ENCODE measurements around the gene TMEM258. TPM values are rescaled to one million over a fixed set of nuclear protein-coding genes. Genes with fewer than 3 reads are reported as not detected.

TMEM258 gene
- total and polyA plus RNA-seq, 4 donors = 43.9 to 229 (median 163) TPM

GRCh38 chr11:61769169-61769920, 23.1 kb downstream of the TMEM258 start:
- peaks cover 0 to 35% (median 10%) of the 10 kb centered on the region in 5 donors for H3K4me1 ChIP-seq (ENCODE audit: control insufficient read depth in 5 of 5, insufficient read depth in 5 of 5, low read length in 5 of 5)
- ATAC-seq (ENCODE audit: insufficient read depth, low FRiP score) (no peak), DNase-seq (peak; percentile 70 to 75 (median 71))
- H3K36me3 ChIP-seq (ENCODE audit: control insufficient read depth in 4 of 4, insufficient read depth in 4 of 4, low read length in 4 of 4) = no peaks in the 10 kb centered on the region
- H3K9me3 ChIP-seq (ENCODE audit: control insufficient read depth in 4 of 4, insufficient read depth in 3 of 4, low read length in 3 of 4) = no peaks in the 10 kb centered on the region
- 68 to 78% methylated on average over 33 of the region's 33 CpGs for WGBS, 2 donors
- H3K27ac ChIP-seq (ENCODE audit: low read depth in 1 of 2, low read length in 1 of 2) = peak overlapping the region in 1 of 2 donors; percentile 52
- H3K4me3 ChIP-seq = no peak overlapping the region
- no peaks in the 10 kb centered on the region for H3K27me3 ChIP-seq (ENCODE audit: control insufficient read depth in 3 of 3, insufficient read depth in 3 of 3, low read length in 2 of 3)
- peak overlapping the region in 1 of 2 donors; percentile 16 for H3K9ac ChIP-seq (ENCODE audit: insufficient read depth in 1 of 2, low read length in 2 of 2)
- TF ChIP-seq CTCF (IDR thresholded peaks at IDR 0.05; ENCODE audit: control extremely low read depth, extremely low read depth) = no peak

GRCh38 chr11:61768376-61769076, 23.9 kb downstream of the TMEM258 start:
- DNase-seq = no peak
- Histone ChIP-seq H3K27me3 (ENCODE audit: control insufficient read depth in 3 of 3, insufficient read depth in 3 of 3, low read length in 2 of 3) (no peaks in the 10 kb centered on the region), H3K27ac (ENCODE audit: low read depth in 1 of 2, low read length in 1 of 2) (peak overlapping the region in 1 of 2 donors; percentile 52), H3K9ac (ENCODE audit: insufficient read depth in 1 of 2, low read length in 2 of 2) (peak overlapping the region in 1 of 2 donors; percentile 16), H3K36me3 (ENCODE audit: control insufficient read depth in 4 of 4, insufficient read depth in 4 of 4, low read length in 4 of 4) (no peaks in the 10 kb centered on the region), H3K4me3 (no peak overlapping the region), H3K4me1 (ENCODE audit: control insufficient read depth in 5 of 5, insufficient read depth in 5 of 5, low read length in 5 of 5) (peaks cover 0 to 36% (median 10%) of the 10 kb centered on the region in 5 donors), H3K9me3 (ENCODE audit: control insufficient read depth in 4 of 4, insufficient read depth in 3 of 4, low read length in 3 of 4) (no peaks in the 10 kb centered on the region)
- no peak for TF ChIP-seq CTCF (IDR thresholded peaks at IDR 0.05; ENCODE audit: control extremely low read depth, extremely low read depth)
- no peak for ATAC-seq (ENCODE audit: insufficient read depth, low FRiP score)
- 66 to 74% methylated on average over 11 of the region's 11 CpGs for WGBS, 2 donors

GRCh38 chr11:61766353-61766841, 26.0 kb downstream of the TMEM258 start:
- H3K27me3 ChIP-seq (ENCODE audit: control insufficient read depth in 3 of 3, insufficient read depth in 3 of 3, low read length in 2 of 3) = no peaks in the 10 kb centered on the region
- H3K36me3 ChIP-seq (ENCODE audit: control insufficient read depth in 4 of 4, insufficient read depth in 4 of 4, low read length in 4 of 4) = no peaks in the 10 kb centered on the region
- no peaks in the 10 kb centered on the region for H3K9me3 ChIP-seq (ENCODE audit: control insufficient read depth in 4 of 4, insufficient read depth in 3 of 4, low read length in 3 of 4)
- WGBS, 2 donors = 69 to 79% methylated on average over 13 of the region's 13 CpGs
- H3K9ac ChIP-seq (ENCODE audit: insufficient read depth in 1 of 2, low read length in 2 of 2) = no peak overlapping the region
- DNase-seq (peak in 2 of 3 donors; percentile 42 to 47), ATAC-seq (ENCODE audit: insufficient read depth, low FRiP score) (peak; percentile 8)
- H3K4me3 ChIP-seq = no peak overlapping the region
- no peak for TF ChIP-seq CTCF (IDR thresholded peaks at IDR 0.05; ENCODE audit: control extremely low read depth, extremely low read depth)
- H3K4me1 ChIP-seq (ENCODE audit: control insufficient read depth in 5 of 5, insufficient read depth in 5 of 5, low read length in 5 of 5) = peaks cover 0 to 31% (median 2%) of the 10 kb centered on the region in 5 donors
- H3K27ac ChIP-seq (ENCODE audit: low read depth in 1 of 2, low read length in 1 of 2) = peak overlapping the region in 1 of 2 donors; percentile 26
